Measurements from ENCODE around the gene MC3R.

DNA sequence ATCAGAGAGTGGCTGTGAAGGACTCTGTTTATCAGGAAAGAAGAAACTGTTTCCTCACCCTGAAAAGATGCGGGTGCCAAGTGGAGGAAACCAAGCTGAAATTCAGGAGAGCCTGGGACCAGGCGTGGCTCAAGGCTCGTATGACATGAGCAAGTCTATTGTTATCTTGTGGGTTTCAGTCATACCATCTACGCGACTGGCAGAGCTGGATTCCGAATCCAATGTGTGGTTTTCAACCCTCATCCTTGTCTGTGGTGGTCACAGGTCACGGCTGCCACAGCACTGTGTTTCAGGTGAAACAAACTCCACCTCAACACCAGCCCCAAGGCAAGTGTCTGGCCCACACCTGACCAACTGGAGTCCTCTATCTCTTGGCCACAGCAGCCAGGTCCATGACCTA is 9.1 kb downstream of the MC3R start:
- TF ChIP-seq, protein P1, sequence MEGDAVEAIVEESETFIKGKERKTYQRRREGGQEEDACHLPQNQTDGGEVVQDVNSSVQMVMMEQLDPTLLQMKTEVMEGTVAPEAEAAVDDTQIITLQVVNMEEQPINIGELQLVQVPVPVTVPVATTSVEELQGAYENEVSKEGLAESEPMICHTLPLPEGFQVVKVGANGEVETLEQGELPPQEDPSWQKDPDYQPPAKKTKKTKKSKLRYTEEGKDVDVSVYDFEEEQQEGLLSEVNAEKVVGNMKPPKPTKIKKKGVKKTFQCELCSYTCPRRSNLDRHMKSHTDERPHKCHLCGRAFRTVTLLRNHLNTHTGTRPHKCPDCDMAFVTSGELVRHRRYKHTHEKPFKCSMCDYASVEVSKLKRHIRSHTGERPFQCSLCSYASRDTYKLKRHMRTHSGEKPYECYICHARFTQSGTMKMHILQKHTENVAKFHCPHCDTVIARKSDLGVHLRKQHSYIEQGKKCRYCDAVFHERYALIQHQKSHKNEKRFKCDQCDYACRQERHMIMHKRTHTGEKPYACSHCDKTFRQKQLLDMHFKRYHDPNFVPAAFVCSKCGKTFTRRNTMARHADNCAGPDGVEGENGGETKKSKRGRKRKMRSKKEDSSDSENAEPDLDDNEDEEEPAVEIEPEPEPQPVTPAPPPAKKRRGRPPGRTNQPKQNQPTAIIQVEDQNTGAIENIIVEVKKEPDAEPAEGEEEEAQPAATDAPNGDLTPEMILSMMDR (IDR thresholded peaks at IDR 0.05; ENCODE audit: low read length): no peak
- TF ChIP-seq EZH2phosphoT487 (IDR thresholded peaks at IDR 0.05; ENCODE audit: low read length) (no peak), EZH2 (optimal IDR thresholded peaks at IDR 0.05; ENCODE audit: low read depth, low read length) (no peak)
